Measurements from ENCODE around the gene ALKBH5.
A peak's percentile ranks its signal among the peaks of the same experiment; 100 is the strongest.

The ALKBH5 gene

DNA sequence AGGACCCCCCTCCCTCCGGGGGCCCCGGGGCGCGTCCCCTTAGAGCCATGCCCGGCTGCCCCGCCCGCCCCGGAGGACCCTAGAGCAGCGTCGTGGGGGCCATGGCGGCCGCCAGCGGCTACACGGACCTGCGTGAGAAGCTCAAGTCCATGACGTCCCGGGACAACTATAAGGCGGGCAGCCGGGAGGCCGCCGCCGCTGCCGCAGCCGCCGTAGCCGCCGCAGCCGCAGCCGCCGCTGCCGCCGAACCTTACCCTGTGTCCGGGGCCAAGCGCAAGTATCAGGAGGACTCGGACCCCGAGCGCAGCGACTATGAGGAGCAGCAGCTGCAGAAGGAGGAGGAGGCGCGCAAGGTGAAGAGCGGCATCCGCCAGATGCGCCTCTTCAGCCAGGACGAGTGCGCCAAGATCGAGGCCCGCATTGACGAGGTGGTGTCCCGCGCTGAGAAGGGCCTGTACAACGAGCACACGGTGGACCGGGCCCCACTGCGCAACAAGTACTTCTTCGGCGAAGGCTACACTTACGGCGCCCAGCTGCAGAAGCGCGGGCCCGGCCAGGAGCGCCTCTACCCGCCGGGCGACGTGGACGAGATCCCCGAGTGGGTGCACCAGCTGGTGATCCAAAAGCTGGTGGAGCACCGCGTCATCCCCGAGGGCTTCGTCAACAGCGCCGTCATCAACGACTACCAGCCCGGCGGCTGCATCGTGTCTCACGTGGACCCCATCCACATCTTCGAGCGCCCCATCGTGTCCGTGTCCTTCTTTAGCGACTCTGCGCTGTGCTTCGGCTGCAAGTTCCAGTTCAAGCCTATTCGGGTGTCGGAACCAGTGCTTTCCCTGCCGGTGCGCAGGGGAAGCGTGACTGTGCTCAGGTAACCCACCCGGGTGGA, 759 bp downstream of the ALKBH5 start:
- Histone ChIP-seq H4K20me1 (peaks cover 56% of the 10 kb centered on the region), H3K36me3 (peaks cover 29% of the 10 kb centered on the region), H3K27ac (peak overlapping the region; percentile 97), H3K4me3 (peak overlapping the region; percentile 86), H3K9me3 (no peaks in the 10 kb centered on the region), H3K27me3 (no peaks in the 10 kb centered on the region), H3K4me2 (peak overlapping the region; percentile 84), H3K4me1 (peaks cover 58% of the 10 kb centered on the region), H3K9ac (peak overlapping the region; percentile 95)
- TF ChIP-seq Cebpa-rat (IDR thresholded peaks at IDR 0.05), result no peak

DNA sequence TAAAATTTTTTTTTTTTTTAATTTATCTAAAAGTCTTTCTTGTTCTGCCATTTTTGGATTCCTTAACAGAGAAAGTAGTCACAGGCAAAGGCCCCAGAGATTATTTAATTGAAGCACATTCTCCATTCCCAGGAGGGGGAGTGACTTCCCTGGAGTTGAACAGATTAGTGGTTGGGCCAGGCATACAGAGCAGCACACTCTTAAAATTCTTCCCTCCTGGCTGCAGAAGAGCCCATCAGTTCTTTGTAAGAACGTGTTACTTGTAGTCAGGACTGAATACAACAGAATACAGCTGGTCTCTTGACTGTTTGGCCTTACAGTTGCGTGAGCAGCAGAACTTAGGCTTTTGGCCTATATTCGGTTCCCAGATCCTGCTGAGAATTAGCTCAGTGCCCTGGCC, 1.8 kb downstream of the ALKBH5 start:
- Histone ChIP-seq H3K27ac (no peak overlapping the region), H3K4me1 (peaks cover 69% of the 10 kb centered on the region), H3K4me3 (peak overlapping the region; percentile 86), H3K27me3 (no peaks in the 10 kb centered on the region), H3K9me3 (no peaks in the 10 kb centered on the region), H4K20me1 (peaks cover 66% of the 10 kb centered on the region), H3K36me3 (peaks cover 39% of the 10 kb centered on the region), H3K4me2 (peak overlapping the region; percentile 84), H3K9ac (peak overlapping the region; percentile 95)
- TF ChIP-seq Cebpa-rat (IDR thresholded peaks at IDR 0.05), result no peak

- H3K9ac ChIP-seq, result peak overlapping the region; percentile 95
- H3K4me3 ChIP-seq, result peak overlapping the region; percentile 86
- H3K9me3 ChIP-seq, result no peaks in the 10 kb centered on the region
- H3K4me1 ChIP-seq, result peaks cover 73% of the 10 kb centered on the region
- H3K27me3 ChIP-seq, result no peaks in the 10 kb centered on the region
- H4K20me1 ChIP-seq, result peaks cover 72% of the 10 kb centered on the region
- peak overlapping the region; percentile 84 for H3K4me2 ChIP-seq
- H3K36me3 ChIP-seq, result peaks cover 45% of the 10 kb centered on the region
- H3K27ac ChIP-seq, result peak overlapping the region; percentile 15; the same call in 1 of the 2 replicates
- TF ChIP-seq Cebpa-rat (IDR thresholded peaks at IDR 0.05), result no peak
Observed at GRCh38 chr17:18185832-18186626, 2.4 kb downstream of the ALKBH5 start.

DNA sequence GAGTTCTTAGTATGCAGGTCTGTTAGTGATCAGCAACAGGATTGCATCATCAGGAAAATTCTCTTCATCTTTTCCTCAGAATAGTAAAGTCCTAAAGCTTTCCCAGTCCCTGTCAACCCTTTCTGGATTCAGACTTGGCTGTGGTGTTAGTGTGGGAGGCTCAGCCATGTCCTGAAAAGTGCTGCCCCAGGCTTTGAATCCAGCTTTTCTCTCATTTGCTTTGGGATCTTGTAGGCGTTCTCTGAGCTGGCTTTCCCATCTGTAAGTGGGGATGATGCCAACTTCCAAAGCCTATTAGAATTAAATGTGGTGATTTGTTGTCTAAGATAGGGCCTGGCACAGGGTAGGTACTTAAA, 3.0 kb downstream of the ALKBH5 start:
- Histone ChIP-seq H3K36me3 (peaks cover 51% of the 10 kb centered on the region), H3K4me2 (peak overlapping the region; percentile 84), H3K9ac (peak overlapping the region; percentile 95), H3K27ac (peak overlapping the region; percentile 15; the same call in 1 of the 2 replicates), H3K27me3 (no peaks in the 10 kb centered on the region), H3K4me1 (peaks cover 73% of the 10 kb centered on the region), H3K9me3 (no peaks in the 10 kb centered on the region), H4K20me1 (peaks cover 78% of the 10 kb centered on the region), H3K4me3 (peak overlapping the region; percentile 86)
- peak; percentile 66 for TF ChIP-seq Cebpa-rat (IDR thresholded peaks at IDR 0.05)

DNA sequence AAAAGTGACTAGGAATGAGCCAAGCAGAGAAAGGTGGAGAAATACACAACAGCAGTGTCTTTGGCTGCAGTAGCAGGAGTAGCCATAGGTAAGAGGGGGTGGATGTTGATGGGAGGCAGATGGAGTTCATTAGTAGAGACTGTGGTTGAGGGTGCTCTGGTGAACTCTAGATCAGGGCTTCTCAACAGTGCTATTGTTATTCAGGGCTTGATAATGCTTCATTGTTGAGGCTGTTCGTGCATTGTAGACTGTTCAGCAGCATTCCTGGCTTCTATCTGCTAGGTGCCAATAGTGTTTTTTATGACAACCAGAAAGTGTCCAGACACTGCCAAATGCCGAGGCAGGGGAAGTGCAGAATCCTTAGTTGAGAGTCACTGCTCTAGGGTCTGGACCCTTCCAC, 3.6 kb downstream of the ALKBH5 start:
- Histone ChIP-seq H3K4me1 (peaks cover 72% of the 10 kb centered on the region), H3K4me2 (peak overlapping the region; percentile 84), H3K4me3 (peak overlapping the region; percentile 86), H4K20me1 (peaks cover 84% of the 10 kb centered on the region), H3K9ac (peak overlapping the region; percentile 95), H3K36me3 (peaks cover 57% of the 10 kb centered on the region), H3K27me3 (no peaks in the 10 kb centered on the region), H3K9me3 (no peaks in the 10 kb centered on the region), H3K27ac (0 out of 2 replicates have a peak overlapping the region, but pooled peaks have one; percentile 15)
- TF ChIP-seq Cebpa-rat (IDR thresholded peaks at IDR 0.05), result no peak

- Histone ChIP-seq H3K4me2 (peak overlapping the region; percentile 84), H4K20me1 (peaks cover 93% of the 10 kb centered on the region), H3K36me3 (peaks cover 66% of the 10 kb centered on the region), H3K27ac (no peak overlapping the region), H3K9ac (peak overlapping the region; percentile 95), H3K9me3 (no peaks in the 10 kb centered on the region), H3K27me3 (no peaks in the 10 kb centered on the region), H3K4me1 (peaks cover 66% of the 10 kb centered on the region), H3K4me3 (peak overlapping the region; percentile 86)
- no peak for TF ChIP-seq Cebpa-rat (IDR thresholded peaks at IDR 0.05)
Observed at GRCh38 chr17:18187821-18188761, 4.5 kb downstream of the ALKBH5 start.

GRCh38 chr17:18190628-18191235, 7.1 kb downstream of the ALKBH5 start:
- H3K9ac ChIP-seq, result no peak overlapping the region; the same call in 1 of the 2 replicates
- H3K4me1 ChIP-seq, result peaks cover 63% of the 10 kb centered on the region
- H4K20me1 ChIP-seq, result peaks cover 99% of the 10 kb centered on the region
- H3K4me2 ChIP-seq, result peak overlapping the region; percentile 23
- H3K4me3 ChIP-seq, result no peak overlapping the region
- no peaks in the 10 kb centered on the region for H3K9me3 ChIP-seq
- TF ChIP-seq Cebpa-rat (IDR thresholded peaks at IDR 0.05), result no peak
- no peak overlapping the region for H3K27ac ChIP-seq
- H3K36me3 ChIP-seq, result peaks cover 89% of the 10 kb centered on the region
- H3K27me3 ChIP-seq, result no peaks in the 10 kb centered on the region

- no peaks in the 10 kb centered on the region for H3K9me3 ChIP-seq
- H3K4me1 ChIP-seq, result peaks cover 58% of the 10 kb centered on the region
- TF ChIP-seq Cebpa-rat (IDR thresholded peaks at IDR 0.05), result no peak
- H3K27me3 ChIP-seq, result no peaks in the 10 kb centered on the region
- peaks cover 94% of the 10 kb centered on the region for H3K36me3 ChIP-seq
- no peak overlapping the region; the same call in 1 of the 2 replicates for H3K9ac ChIP-seq
- H3K4me2 ChIP-seq, result peak overlapping the region; percentile 23
- peaks cover 99% of the 10 kb centered on the region for H4K20me1 ChIP-seq
- no peak overlapping the region for H3K4me3 ChIP-seq
- H3K27ac ChIP-seq, result no peak overlapping the region
Observed at GRCh38 chr17:18191236-18191667, 7.6 kb downstream of the ALKBH5 start.

Measured in BLaER1 (cell line).